ENCODE data around the gene TMEM72. TPM values are rescaled to one million over a fixed set of nuclear protein-coding genes. Genes with fewer than 3 reads are reported as not detected.

Gene TMEM72
- total RNA-seq, 3 donors from 2014 or later (not counting 1 experiment from before 2014, with no cell fraction given) = not detected

DNA sequence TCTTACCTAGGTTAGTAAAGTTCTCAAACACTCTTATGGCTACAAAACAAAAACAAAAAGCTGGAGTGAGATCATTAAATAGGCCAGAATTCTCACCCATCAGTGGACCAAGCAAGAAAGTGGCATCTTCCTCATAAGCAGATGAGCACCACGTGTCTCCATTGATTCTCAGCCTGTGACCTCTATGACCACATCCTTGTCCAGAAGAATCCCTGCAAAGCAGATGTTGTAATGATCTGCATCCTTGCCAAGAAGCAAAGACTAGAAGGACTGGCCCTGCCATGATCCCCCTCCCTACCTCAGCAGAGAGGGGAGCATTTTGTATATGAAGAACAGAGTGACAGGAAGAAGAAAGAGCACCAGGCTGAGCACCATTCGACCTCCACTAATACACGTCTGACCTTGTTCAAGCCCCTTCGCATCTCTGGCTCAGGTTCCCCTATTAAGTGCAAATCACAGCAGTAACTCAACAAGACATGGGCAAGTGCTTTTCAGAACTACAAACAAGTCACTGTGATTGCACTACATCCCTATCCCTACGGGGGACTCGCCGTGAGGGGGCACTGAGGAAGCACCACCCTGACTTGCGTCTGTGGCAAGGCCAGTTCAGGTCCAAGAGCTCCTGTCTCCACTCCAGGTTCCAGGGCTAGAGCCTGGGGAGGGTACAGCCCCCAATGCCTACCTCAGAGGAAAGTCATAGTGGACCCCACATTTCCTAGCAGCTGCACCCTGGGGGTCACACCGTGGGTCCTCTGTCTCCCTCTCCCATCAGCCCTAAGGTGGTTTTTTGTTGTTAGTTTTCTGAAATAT lies 26.3 kb downstream of the TMEM72 start:
- Histone ChIP-seq H3K36me3 (ENCODE audit: control insufficient read depth, insufficient read depth, low read length) (no peaks in the 10 kb centered on the region), H3K9me3 (ENCODE audit: control insufficient read depth, insufficient read depth, low read length) (no peaks in the 10 kb centered on the region), H3K27me3 (ENCODE audit: control insufficient read depth, insufficient read depth, low read length) (no peaks in the 10 kb centered on the region), H3K4me3 (ENCODE audit: low read length) (no peak overlapping the region), H3K27ac (ENCODE audit: low read length) (no peak overlapping the region), H3K4me1 (ENCODE audit: control insufficient read depth, insufficient read depth, low read length) (peaks cover 29% of the 10 kb centered on the region)
- TF ChIP-seq, protein P1, sequence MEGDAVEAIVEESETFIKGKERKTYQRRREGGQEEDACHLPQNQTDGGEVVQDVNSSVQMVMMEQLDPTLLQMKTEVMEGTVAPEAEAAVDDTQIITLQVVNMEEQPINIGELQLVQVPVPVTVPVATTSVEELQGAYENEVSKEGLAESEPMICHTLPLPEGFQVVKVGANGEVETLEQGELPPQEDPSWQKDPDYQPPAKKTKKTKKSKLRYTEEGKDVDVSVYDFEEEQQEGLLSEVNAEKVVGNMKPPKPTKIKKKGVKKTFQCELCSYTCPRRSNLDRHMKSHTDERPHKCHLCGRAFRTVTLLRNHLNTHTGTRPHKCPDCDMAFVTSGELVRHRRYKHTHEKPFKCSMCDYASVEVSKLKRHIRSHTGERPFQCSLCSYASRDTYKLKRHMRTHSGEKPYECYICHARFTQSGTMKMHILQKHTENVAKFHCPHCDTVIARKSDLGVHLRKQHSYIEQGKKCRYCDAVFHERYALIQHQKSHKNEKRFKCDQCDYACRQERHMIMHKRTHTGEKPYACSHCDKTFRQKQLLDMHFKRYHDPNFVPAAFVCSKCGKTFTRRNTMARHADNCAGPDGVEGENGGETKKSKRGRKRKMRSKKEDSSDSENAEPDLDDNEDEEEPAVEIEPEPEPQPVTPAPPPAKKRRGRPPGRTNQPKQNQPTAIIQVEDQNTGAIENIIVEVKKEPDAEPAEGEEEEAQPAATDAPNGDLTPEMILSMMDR (IDR thresholded peaks at IDR 0.05) = no peak
- Mint-ChIP-seq H3K36me3 (no peaks in the 10 kb centered on the region), H3K27ac (no peak overlapping the region), H3K27me3 (ENCODE audit: low read depth in 2 of 2) (peaks cover 0 to 7% of the 10 kb centered on the region in 2 donors), H3K4me3 (no peak overlapping the region), H3K9me3 (no peaks in the 10 kb centered on the region), H3K4me1 (peaks cover 23 to 37% of the 10 kb centered on the region in 2 donors)
- ATAC-seq = no peak
- WGBS (ENCODE audit: insufficient coverage) = 87% methylated on average over 8 of the region's 9 CpGs
- no peak for DNase-seq
- intact Hi-C loops (cut with micrococcal nuclease) = no loop called here

DNA sequence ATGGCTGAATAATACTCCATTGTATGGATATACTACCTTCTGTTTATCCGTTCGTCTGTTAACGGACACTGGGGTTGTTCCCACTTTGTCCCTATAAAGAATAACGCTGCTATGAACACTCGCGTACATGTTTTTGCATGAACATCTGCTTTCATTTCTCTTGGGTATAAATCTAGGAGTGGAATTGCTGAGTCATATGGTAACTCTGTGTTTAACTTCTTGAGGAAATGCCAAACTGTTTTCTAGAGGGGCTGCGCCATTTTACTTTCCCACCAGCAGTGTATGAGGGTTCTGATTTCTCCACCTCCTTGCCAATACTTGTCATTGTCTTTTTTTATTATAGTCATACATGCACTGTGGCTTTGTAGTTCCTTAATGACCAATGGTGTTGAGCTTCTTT lies 27.8 kb downstream of the TMEM72 start:
- no peaks in the 10 kb centered on the region for H3K36me3 Mint-ChIP-seq
- peaks cover 14% of the 10 kb centered on the region for H3K4me1 ChIP-seq (ENCODE audit: control insufficient read depth, insufficient read depth, low read length)
- H3K4me1 Mint-ChIP-seq = peaks cover 23 to 30% of the 10 kb centered on the region in 2 donors
- intact Hi-C loops (cut with micrococcal nuclease) = no loop called here
- DNase-seq = no peak
- no peak overlapping the region for H3K4me3 ChIP-seq (ENCODE audit: low read length)
- H3K27ac ChIP-seq (ENCODE audit: low read length) = no peak overlapping the region
- no peak overlapping the region for H3K4me3 Mint-ChIP-seq
- H3K27ac Mint-ChIP-seq = no peak overlapping the region
- H3K36me3 ChIP-seq (ENCODE audit: control insufficient read depth, insufficient read depth, low read length) = no peaks in the 10 kb centered on the region
- H3K9me3 Mint-ChIP-seq = peaks cover 0 to under 1% of the 10 kb centered on the region in 2 donors
- TF ChIP-seq, protein P1 (IDR thresholded peaks at IDR 0.05) = no peak
- no peak for ATAC-seq
- H3K9me3 ChIP-seq (ENCODE audit: control insufficient read depth, insufficient read depth, low read length) = no peaks in the 10 kb centered on the region
- H3K27me3 ChIP-seq (ENCODE audit: control insufficient read depth, insufficient read depth, low read length) = no peaks in the 10 kb centered on the region
- 91% methylated on average over 6 of the region's 7 CpGs for WGBS (ENCODE audit: insufficient coverage)
- H3K27me3 Mint-ChIP-seq (ENCODE audit: low read depth in 2 of 2) = peaks cover 0 to 7% of the 10 kb centered on the region in 2 donors

DNA sequence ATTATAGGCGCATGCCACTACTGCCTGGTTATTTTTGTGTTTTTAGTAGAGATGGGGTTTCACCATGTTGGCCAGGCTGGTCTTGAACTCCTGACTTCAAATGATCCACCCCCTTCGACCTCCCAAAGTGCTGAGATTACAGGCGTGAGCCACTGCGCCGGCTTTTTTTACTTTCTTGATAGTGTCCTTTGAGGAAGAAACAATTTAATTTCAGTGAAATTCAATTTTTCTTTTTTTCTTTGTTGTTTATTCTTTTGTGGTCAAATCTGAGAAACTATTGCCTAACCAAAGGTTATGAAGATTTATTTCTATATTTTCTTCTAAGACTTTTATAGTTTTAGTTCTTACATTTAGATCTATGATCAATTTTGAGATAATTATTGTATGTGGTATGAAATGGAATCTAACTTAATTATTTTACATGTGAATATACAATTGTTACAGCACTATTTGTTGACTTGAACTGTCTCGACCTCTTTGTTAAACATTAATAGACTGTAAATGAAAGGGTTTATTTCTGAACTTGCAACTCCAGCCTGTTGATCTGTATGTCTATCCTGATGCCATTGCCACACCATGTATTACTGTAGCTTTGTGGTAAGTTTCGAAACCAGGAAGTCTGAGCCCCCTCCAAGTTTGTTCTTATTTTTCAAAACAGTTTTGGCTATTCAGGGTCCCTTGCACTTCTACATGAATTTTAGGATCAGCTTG lies 28.7 kb downstream of the TMEM72 start:
- ATAC-seq (no peak), DNase-seq (no peak)
- TF ChIP-seq, protein P1 (IDR thresholded peaks at IDR 0.05) = no peak
- no peaks in the 10 kb centered on the region for H3K36me3 ChIP-seq (ENCODE audit: control insufficient read depth, insufficient read depth, low read length)
- Mint-ChIP-seq H3K9me3 (peaks cover 4 to 9% of the 10 kb centered on the region in 2 donors), H3K4me3 (no peak overlapping the region), H3K36me3 (peaks cover 8% of the 10 kb centered on the region), H3K27ac (no peak overlapping the region), H3K4me1 (peaks cover 23 to 25% of the 10 kb centered on the region in 2 donors), H3K27me3 (ENCODE audit: low read depth in 2 of 2) (peaks cover 0 to 4% of the 10 kb centered on the region in 2 donors)
- no peak overlapping the region for H3K27ac ChIP-seq (ENCODE audit: low read length)
- no peaks in the 10 kb centered on the region for H3K27me3 ChIP-seq (ENCODE audit: control insufficient read depth, insufficient read depth, low read length)
- H3K4me1 ChIP-seq (ENCODE audit: control insufficient read depth, insufficient read depth, low read length) = peaks cover 12% of the 10 kb centered on the region
- no peak overlapping the region for H3K4me3 ChIP-seq (ENCODE audit: low read length)
- intact Hi-C loops (cut with micrococcal nuclease) = no loop called here
- H3K9me3 ChIP-seq (ENCODE audit: control insufficient read depth, insufficient read depth, low read length) = no peaks in the 10 kb centered on the region
- WGBS (ENCODE audit: insufficient coverage) = 97% methylated on average over 6 of the region's 7 CpGs
